Activated CD4-positive, alpha-beta T cell treated with anti-CD3 and anti-CD28 coated beads for 36 hours (primary cell): Measurements from ENCODE around the gene JAZF1. TPM values are rescaled to one million over a fixed set of nuclear protein-coding genes. Genes with fewer than 3 reads are reported as not detected.

ENCODE experiments used
- ATAC-seq: fragments of 200-7000 bp; cut with Tn5 transposase; one replicate; pipeline ENCODE4 v1.10.0; 2021; ENCODE audit warnings: mild to moderate bottlenecking, moderate library complexity
- CTCF ChIA-PET: fragments of 350-600 bp; sonication (Branson Sonifier 250); formaldehyde crosslinking; loops from one replicate; lab custom pipeline; 2021; ENCODE audit warnings: antibody characterized with exemption; lab: Charles Lee
- POLR2A ChIA-PET: fragments of 350-600 bp; sonication (Branson Sonifier 250); formaldehyde crosslinking; loops from one replicate; lab custom pipeline; 2021; ENCODE audit warnings: antibody characterized with exemption, inconsistent platforms; lab: Charles Lee
- DNase-seq: peaks from one replicate; pipeline ENCODE4 v3.0.0-alpha.2; 2020
- H3K27ac Mint-ChIP-seq: one replicate; pipeline ENCODE4 v1.8.0; 2021; ENCODE audit warnings: mixed read lengths
- H3K27me3 Mint-ChIP-seq: one replicate; pipeline ENCODE4 v1.8.0; 2021; ENCODE audit warnings: mixed read lengths
- H3K36me3 Mint-ChIP-seq: one replicate; pipeline ENCODE4 v1.8.0; 2021; ENCODE audit warnings: low read depth, mixed read lengths
- H3K4me1 Mint-ChIP-seq: one replicate; pipeline ENCODE4 v1.8.0; 2021; ENCODE audit warnings: mixed read lengths
- H3K4me3 Mint-ChIP-seq: one replicate; pipeline ENCODE4 v1.8.0; 2021; ENCODE audit warnings: mild to moderate bottlenecking, moderate library complexity, mixed read lengths
- H3K9me3 Mint-ChIP-seq: one replicate; pipeline ENCODE4 v1.8.0; 2021; ENCODE audit warnings: low read depth, mixed read lengths
- intact Hi-C, 2 experiments: fragments of 100-400 bp; cut with DNase I in 1 of 2; cut with micrococcal nuclease in 1 of 2; formaldehyde crosslinking; loops; one replicate each; pipeline versions ENCODE4 v1.14.2 to v1.15.1; 2022 to 2024; cut with DNase I, micrococcal nuclease
- total RNA-seq, 2 experiments: library from RNA; stranded (reverse); gene quantifications; one replicate each; pipeline ENCODE4 v1.2.3, GENCODE V29; 2021

The JAZF1 gene
- total RNA-seq, 2 experiments from 2014 or later = 5.2 to 6.9 TPM

DNA sequence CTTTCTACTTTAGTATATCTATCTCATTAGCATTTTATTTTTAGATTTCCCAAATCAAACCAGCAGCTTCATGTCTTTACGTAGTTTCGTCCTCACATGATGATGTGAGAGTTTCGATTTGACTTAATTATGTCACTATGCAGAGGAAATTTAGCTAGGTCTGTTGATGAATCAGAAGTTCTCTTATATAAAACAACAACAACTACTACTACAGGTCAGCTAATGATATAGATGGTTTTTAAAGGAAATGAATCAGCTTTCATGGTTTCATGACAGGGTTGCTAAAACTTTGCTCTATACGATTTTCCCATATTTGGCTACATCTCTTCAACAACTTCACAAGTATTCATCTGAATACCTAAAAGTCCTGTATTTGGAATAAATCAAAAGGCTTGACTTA is 28.6 kb downstream of the JAZF1 start:
- CTCF ChIA-PET = interaction anchor here (0.7 to 1.3 kb wide), 3 partner anchors 8 to 55 kb away, joined by 3 to 4 read pairs (median 3); no protein-coding TSS in a partner anchor
- Mint-ChIP-seq H3K4me3 (peak overlapping the region; percentile 24), H3K9me3 (no peaks in the 10 kb centered on the region), H3K4me1 (peaks cover 67% of the 10 kb centered on the region), H3K27ac (peak overlapping the region; percentile 72), H3K27me3 (no peaks in the 10 kb centered on the region), H3K36me3 (peaks cover 13% of the 10 kb centered on the region)
- POLR2A ChIA-PET = interaction anchor here (0.6 to 1.5 kb wide), 3 partner anchors 22 to 159 kb away, joined by 3 to 8 read pairs (median 4); no protein-coding TSS in a partner anchor
- intact Hi-C loops = loop anchor here (1.0 to 10.0 kb wide), 9 partner anchors 55 to 490 kb away; partner anchors contain the start of genes CREB5 (in 1 of the 2), HIBADH (in 1 of the 2) and TAX1BP1 (in 1 of the 2)
- DNase-seq (no peak), ATAC-seq (peak; percentile 68)

DNA sequence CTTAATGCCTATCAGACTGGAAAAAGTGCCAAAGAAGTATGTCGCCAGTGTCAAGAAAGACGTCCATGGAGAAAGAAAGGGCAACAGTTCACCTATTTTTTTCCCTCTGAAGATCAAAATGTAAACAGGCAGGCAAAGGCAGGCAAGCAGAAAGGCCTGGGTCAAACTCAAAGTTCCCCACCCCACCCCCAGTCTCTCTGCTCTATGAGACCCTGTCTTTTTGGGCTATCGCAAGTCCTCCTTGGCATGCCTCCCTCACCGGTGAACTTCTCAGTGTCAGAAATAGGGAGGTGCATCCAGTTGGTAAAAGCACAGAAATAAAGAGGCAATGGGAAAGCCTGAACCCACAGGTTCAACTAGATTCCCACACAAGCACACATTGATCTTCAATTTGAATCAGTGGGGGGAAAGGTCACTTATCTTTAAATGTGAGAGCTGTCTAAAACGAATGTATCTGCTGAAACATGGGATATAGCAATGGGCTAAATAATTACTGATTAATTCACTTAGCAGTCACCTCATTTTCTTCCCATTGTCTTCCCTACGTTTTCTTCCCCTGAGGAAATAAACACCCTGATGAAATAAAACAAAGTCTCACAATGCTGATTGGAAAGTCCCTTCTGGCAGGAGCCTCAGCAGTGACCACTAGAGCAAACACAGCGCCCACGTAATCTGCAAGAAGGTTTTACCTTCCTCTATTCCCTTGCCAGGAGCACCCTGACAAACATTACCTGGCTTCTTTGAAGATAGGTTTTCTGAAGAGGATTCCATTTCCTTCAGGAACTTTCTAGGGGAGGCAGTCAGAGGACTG is 31.1 kb downstream of the JAZF1 start:
- H3K27ac Mint-ChIP-seq = peak overlapping the region; percentile 74
- no peak for DNase-seq

DNA sequence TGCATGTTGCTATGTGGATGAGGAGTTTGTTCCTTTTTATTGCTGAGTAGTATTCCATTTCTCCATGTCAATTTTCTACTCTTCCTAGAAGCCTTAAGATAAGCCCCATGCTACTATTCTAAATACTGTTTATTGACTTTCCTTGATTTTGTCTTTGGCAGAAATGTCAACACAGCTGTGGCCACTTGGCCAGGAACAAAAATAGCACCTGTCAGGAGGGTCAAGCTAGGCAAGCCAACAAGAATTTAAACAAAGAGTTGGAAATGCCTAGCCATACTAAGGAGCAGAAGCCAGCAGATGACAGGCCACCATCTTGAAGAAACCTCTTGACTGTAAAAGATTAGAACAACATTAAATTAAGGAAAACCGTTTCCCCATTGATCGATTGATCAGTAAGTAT is 34.7 kb downstream of the JAZF1 start:
- Mint-ChIP-seq H3K4me3 (no peak overlapping the region), H3K9me3 (no peaks in the 10 kb centered on the region), H3K36me3 (peaks cover 23% of the 10 kb centered on the region), H3K27ac (no peak overlapping the region), H3K4me1 (peaks cover 42% of the 10 kb centered on the region), H3K27me3 (no peaks in the 10 kb centered on the region)
- no peak for ATAC-seq
- ChIA-PET POLR2A (no interaction called here), CTCF (no interaction called here)
- intact Hi-C loops = no loop called here
- DNase-seq = no peak

More for the DNA sequence above, 31.1 kb downstream of the JAZF1 start:
- no peak for ATAC-seq
- Mint-ChIP-seq H3K4me3 (no peak overlapping the region), H3K27me3 (no peaks in the 10 kb centered on the region), H3K36me3 (peaks cover 22% of the 10 kb centered on the region), H3K9me3 (no peaks in the 10 kb centered on the region), H3K4me1 (peaks cover 54% of the 10 kb centered on the region)
- POLR2A ChIA-PET = no interaction called here
- intact Hi-C loops = loop anchor here (5.0 to 10.0 kb wide), 3 partner anchors 265 to 487 kb away; partner anchors contain the start of genes CREB5 (in 1 of the 2) and HIBADH (in 1 of the 2)
- CTCF ChIA-PET = no interaction called here

DNA sequence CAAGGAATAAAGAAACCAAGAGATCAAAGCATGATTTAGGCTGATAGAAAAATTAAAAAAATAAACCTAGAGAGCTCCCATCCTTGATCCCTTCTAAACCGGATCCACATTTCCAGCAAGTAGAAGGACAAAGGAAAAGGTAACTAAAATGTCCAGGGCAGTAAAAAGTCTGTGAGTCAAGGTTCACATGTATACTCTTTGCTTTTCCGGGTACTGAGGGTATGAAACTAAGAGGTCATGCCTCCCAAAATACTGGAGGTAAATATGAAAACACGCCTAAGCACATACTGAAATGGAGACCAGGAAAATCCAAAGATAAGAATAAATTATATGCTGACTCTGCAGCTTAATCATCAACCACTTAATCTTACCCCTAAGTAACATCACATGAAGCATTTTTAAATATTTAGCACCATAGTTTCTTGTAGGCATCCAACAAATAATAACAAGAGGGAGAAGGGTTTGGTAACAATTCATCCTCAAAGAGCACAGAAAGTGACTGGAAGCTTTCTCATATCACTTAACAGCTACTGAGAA is 35.4 kb downstream of the JAZF1 start:
- ATAC-seq = no peak
- no peak for DNase-seq
- H3K27me3 Mint-ChIP-seq = no peaks in the 10 kb centered on the region
- no peak overlapping the region for H3K4me3 Mint-ChIP-seq
- CTCF ChIA-PET = no interaction called here
- intact Hi-C loops = no loop called here
- H3K27ac Mint-ChIP-seq = no peak overlapping the region
- POLR2A ChIA-PET = no interaction called here
- no peaks in the 10 kb centered on the region for H3K9me3 Mint-ChIP-seq
- H3K36me3 Mint-ChIP-seq = peaks cover 19% of the 10 kb centered on the region
- peaks cover 39% of the 10 kb centered on the region for H3K4me1 Mint-ChIP-seq

DNA sequence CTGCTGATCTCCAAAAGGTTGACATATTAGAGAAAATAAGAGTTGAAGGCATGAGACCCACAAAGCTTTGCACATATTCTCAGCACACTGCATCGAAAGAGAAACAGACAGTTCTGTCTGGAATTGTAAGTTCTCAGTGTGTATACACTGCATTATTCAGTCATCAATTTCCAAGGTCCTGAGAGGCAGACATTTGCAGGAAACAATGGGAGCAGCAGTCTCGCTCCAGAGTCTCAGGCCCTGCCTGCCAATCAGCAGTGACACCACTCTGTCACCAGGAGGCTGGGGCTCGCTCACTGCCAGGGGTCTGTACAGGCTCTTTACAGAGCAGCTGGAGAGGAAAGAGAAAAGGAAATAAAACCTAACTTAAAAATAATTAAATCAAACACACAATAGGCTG is 36.3 kb downstream of the JAZF1 start:
- H3K36me3 Mint-ChIP-seq = peaks cover 15% of the 10 kb centered on the region
- peaks cover 30% of the 10 kb centered on the region for H3K4me1 Mint-ChIP-seq
- intact Hi-C loops = no loop called here
- POLR2A ChIA-PET = no interaction called here
- CTCF ChIA-PET = interaction anchor here (0.8 to 1.0 kb wide), 2 partner anchors 9 to 153 kb away, joined by 4 read pairs; no protein-coding TSS in a partner anchor
- no peaks in the 10 kb centered on the region for H3K9me3 Mint-ChIP-seq
- no peaks in the 10 kb centered on the region for H3K27me3 Mint-ChIP-seq
- ATAC-seq (peak; percentile 44), DNase-seq (no peak)
- H3K27ac Mint-ChIP-seq = no peak overlapping the region
- H3K4me3 Mint-ChIP-seq = no peak overlapping the region

DNA sequence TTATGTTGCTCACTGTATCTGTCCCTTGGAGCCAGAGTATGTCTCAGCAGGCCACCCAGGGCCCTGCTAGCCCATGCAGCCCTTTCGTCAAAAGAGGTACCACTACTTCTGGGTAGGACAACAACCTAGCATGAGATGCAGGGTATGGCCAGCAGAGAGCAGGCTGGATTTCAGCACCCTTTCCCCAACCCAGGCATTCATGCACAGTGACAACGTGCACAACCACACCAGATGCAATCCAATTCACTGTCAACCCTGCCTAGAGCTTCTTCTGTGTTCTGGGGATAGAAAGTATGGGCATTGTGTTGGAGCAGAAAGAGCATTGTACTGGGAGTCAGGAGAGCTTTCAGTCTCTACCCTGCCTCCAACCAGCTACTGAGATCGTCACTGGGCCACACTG is 37.9 kb downstream of the JAZF1 start:
- DNase-seq (peak; percentile 20), ATAC-seq (peak; percentile 39)
- Mint-ChIP-seq H3K27ac (no peak overlapping the region), H3K36me3 (peaks cover 12% of the 10 kb centered on the region), H3K4me3 (no peak overlapping the region), H3K4me1 (peaks cover 28% of the 10 kb centered on the region), H3K9me3 (no peaks in the 10 kb centered on the region), H3K27me3 (no peaks in the 10 kb centered on the region)
- POLR2A ChIA-PET = no interaction called here
- intact Hi-C loops = no loop called here
- CTCF ChIA-PET = interaction anchor here (0.6 to 1.1 kb wide), 3 partner anchors 10 to 59 kb away, joined by 3 to 4 read pairs (median 3); no protein-coding TSS in a partner anchor

DNA sequence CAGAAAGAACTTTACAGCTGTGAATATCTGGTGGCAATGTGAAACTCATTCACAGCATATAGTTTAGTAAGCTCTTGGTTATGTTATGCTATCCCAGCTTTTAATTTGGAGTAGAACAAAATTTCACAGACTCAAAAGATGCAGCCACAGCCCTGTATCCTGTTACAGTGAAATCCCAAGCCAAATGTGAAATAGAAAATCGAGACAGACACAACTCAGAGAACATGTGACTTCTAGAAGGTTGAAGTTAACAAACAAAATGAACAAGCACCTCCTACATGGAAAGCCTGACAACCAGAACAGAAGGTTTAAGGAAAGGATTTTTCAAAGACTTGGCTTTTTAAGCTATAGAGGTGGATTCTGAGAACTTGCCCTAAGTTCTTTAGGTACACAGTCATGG is 39.6 kb downstream of the JAZF1 start:
- intact Hi-C loops = no loop called here
- Mint-ChIP-seq H3K9me3 (no peaks in the 10 kb centered on the region), H3K4me1 (peaks cover 32% of the 10 kb centered on the region), H3K4me3 (no peak overlapping the region), H3K36me3 (peaks cover 11% of the 10 kb centered on the region), H3K27ac (no peak overlapping the region), H3K27me3 (no peaks in the 10 kb centered on the region)
- ChIA-PET POLR2A (no interaction called here), CTCF (interaction anchor here (0.9 kb wide), 1 partner anchor 11 kb away, joined by 3 read pairs; no protein-coding TSS in a partner anchor)
- ATAC-seq = no peak
- DNase-seq = no peak

DNA sequence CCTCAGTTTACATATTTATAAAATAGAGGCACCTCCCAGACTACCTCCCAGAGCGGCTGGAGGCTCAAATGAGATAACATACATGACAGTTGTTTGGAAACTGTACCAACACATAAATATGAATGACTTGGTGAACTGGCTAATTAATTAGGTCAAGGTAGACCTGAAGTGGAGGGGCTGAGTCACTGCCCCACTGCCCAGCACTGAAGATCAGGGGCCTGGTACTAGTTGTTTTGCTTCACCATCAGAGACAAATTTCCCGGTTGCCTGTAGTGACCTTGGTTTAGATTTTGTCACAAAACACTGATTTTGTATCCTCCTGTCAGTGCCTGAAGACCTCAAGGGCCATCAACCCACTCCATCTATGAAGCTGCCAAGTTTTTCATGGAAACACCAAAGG is 41.8 kb downstream of the JAZF1 start:
- no peak overlapping the region for H3K27ac Mint-ChIP-seq
- peaks cover 21% of the 10 kb centered on the region for H3K4me1 Mint-ChIP-seq
- peaks cover 2% of the 10 kb centered on the region for H3K36me3 Mint-ChIP-seq
- no peaks in the 10 kb centered on the region for H3K9me3 Mint-ChIP-seq
- no peak for ATAC-seq
- DNase-seq = no peak
- no peak overlapping the region for H3K4me3 Mint-ChIP-seq
- CTCF ChIA-PET = no interaction called here
- POLR2A ChIA-PET = no interaction called here
- H3K27me3 Mint-ChIP-seq = no peaks in the 10 kb centered on the region
- intact Hi-C loops = no loop called here

DNA sequence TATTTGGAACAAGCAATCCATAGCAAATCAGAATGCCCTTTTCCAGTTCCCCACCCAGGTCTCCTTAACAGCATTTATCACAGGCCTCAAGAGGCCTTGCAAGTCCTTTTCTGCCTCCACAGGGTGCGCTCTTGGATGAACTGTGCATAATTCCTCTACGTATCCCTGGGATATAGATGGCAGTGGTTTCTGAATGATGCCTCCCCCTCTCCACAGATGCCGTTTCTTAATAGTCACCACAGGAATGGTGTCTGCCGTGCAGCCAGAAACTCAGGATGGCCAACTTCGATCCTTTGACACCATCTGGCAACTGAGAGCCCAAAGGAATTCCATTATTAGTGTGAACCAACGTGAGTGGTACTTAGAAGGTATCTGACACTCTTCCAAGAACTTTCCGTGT is 43.1 kb downstream of the JAZF1 start:
- ChIA-PET POLR2A (no interaction called here), CTCF (interaction anchor here (1.3 kb wide), 1 partner anchor 38 kb away, joined by 3 read pairs; no protein-coding TSS in a partner anchor)
- Mint-ChIP-seq H3K4me3 (no peak overlapping the region), H3K27me3 (no peaks in the 10 kb centered on the region), H3K36me3 (peaks cover 2% of the 10 kb centered on the region), H3K27ac (no peak overlapping the region), H3K4me1 (peaks cover 28% of the 10 kb centered on the region), H3K9me3 (no peaks in the 10 kb centered on the region)
- intact Hi-C loops = no loop called here
- ATAC-seq = no peak
- no peak for DNase-seq

DNA sequence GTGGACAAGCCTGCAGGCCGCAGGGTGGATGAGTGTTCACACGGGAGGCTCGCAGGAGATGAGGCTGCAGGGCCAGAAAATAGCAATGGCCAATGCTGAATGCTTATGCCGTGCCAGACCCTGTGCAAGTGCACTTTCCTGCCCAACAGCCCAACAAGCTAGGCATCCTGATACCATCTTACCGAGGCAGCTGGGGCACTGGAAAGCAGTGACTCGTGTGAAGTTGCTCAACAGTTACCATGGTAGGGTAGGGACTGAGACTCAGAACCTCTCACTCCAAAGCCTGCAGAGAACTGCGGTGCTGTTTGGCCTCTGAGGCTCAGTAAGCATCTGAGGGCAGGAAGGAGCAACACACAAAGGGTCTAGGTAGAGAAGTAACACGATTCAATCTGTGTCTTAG is 43.7 kb downstream of the JAZF1 start:
- H3K4me1 Mint-ChIP-seq = peaks cover 31% of the 10 kb centered on the region
- H3K27ac Mint-ChIP-seq = no peak overlapping the region
- H3K27me3 Mint-ChIP-seq = no peaks in the 10 kb centered on the region
- ATAC-seq (no peak), DNase-seq (no peak)
- H3K9me3 Mint-ChIP-seq = no peaks in the 10 kb centered on the region
- no peak overlapping the region for H3K4me3 Mint-ChIP-seq
- peaks cover 2% of the 10 kb centered on the region for H3K36me3 Mint-ChIP-seq
- intact Hi-C loops = no loop called here
- ChIA-PET CTCF (no interaction called here), POLR2A (no interaction called here)

DNA sequence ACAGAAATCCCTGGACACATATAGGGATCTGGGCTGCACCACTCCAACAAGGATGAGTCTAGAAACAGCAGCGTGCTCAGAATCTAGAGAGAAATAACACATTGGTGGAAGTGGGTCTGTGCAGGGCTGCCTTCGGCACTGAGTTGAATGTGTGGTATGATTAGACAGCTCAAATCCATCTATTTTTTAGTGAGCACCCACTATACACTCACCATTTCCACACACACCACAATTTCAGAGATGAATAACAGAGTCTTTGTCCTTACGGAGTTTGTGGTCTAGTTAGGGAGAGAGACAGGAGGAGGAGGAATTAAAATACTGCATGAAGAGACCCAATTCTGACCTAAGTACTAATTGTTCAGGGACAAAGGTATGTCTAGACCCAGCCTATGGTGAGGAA is 44.2 kb downstream of the JAZF1 start:
- H3K4me3 Mint-ChIP-seq = no peak overlapping the region
- H3K4me1 Mint-ChIP-seq = peaks cover 31% of the 10 kb centered on the region
- intact Hi-C loops = no loop called here
- peaks cover 2% of the 10 kb centered on the region for H3K36me3 Mint-ChIP-seq
- ATAC-seq = no peak
- no peaks in the 10 kb centered on the region for H3K27me3 Mint-ChIP-seq
- CTCF ChIA-PET = no interaction called here
- no peaks in the 10 kb centered on the region for H3K9me3 Mint-ChIP-seq
- H3K27ac Mint-ChIP-seq = no peak overlapping the region
- DNase-seq = no peak
- POLR2A ChIA-PET = no interaction called here
